SK-N-MC (cell line): ENCODE data around the gene CUL4B.
"Not testable (repeated sequence)": the region's sequence is repeated elsewhere in the genome, so short reads cannot be mapped to it uniquely, and the experiment has no call there.

Experiments
- DNase-seq: peaks from one replicate; pipeline ENCODE4 v3.0.0-alpha.2; 2011; ENCODE audit warnings: low read depth, low spot score
- H3K27ac ChIP-seq: fragments of 200-600 bp; sonication (generic); 2 replicates; pipeline ENCODE4 v1.5.1; 2016; ENCODE audit warnings: mixed run types
- H3K36me3 ChIP-seq: fragments of 200-600 bp; sonication (generic); 2 replicates; pipeline ENCODE4 v1.6.1; 2017; ENCODE audit warnings: antibody characterized with exemption, low read length, mixed read lengths; ENCODE audit not compliant: insufficient read depth
- H3K4me3 ChIP-seq: fragments of 200-600 bp; sonication (generic); 2 replicates; pipeline ENCODE4 v1.5.1; 2016
- H3K9ac ChIP-seq: fragments of 200-600 bp; sonication (generic); 2 replicates; pipeline ENCODE4 v1.8.0; 2017; ENCODE audit warnings: mixed run types, mixed read lengths; ENCODE audit not compliant: insufficient read length
- H3K9me3 ChIP-seq: fragments of 200-600 bp; sonication (generic); 2 replicates; pipeline ENCODE4 v1.6.1; 2017; ENCODE audit warnings: low read depth, mild to moderate bottlenecking, antibody characterized with exemption, low read length, moderate library complexity, mixed read lengths
- EZH2 ChIP-seq: fragments of 200-600 bp; sonication (generic); IDR thresholded peaks from one replicate; pipeline ENCODE4 v1.6.1; 2017; ENCODE audit warnings: antibody characterized with exemption
- FOXP2 ChIP-seq: optimal IDR thresholded peaks from 2 replicates; pipeline ENCODE3; 2011; ENCODE audit warnings: mild to moderate bottlenecking, moderate library complexity; ENCODE audit not compliant: insufficient read depth; ENCODE audit errors: extremely low read length, control extremely low read depth
- POLR2AphosphoS5 ChIP-seq: IDR thresholded peaks from 2 replicates; pipeline ENCODE4 v1.6.1; 2012; ENCODE audit warnings: mild to moderate bottlenecking, low read depth, low read length, borderline replicate concordance

CUL4B gene

GRCh38 chrX:120560842-120561633, at the start of gene CUL4B:
Gene CUL4B, minus strand, starts transcription at chrX:120560962. Its CDS starts 324 bp downstream, at chrX:120560638.
- DNase-seq, result peak; percentile 74
- Histone ChIP-seq H3K27ac (peak within 1 kb of the TSS; percentile 98), H3K9me3 (no peaks in the 10 kb centered on the region), H3K4me3 (peak within 1 kb of the TSS; percentile 82), H3K9ac (peak within 1 kb of the TSS; percentile 91), H3K36me3 (peaks cover 15% of the 10 kb centered on the region)
- TF ChIP-seq EZH2, result no peak
- peak; percentile 64; the same call in 1 of the 2 replicates for TF ChIP-seq POLR2AphosphoS5

- H3K4me3 ChIP-seq, result peak overlapping the region; percentile 88
- peak overlapping the region; percentile 95 for H3K27ac ChIP-seq
- peak overlapping the region; percentile 90 for H3K9ac ChIP-seq
- TF ChIP-seq FOXP2, result no peak
- TF ChIP-seq POLR2AphosphoS5, result no peak
- TF ChIP-seq EZH2, result no peak
- no peak for DNase-seq
- peaks cover 18% of the 10 kb centered on the region; the same call in 1 of the 2 replicates for H3K36me3 ChIP-seq
- H3K9me3 ChIP-seq, result no peaks in the 10 kb centered on the region
These were observed 43.6 kb upstream of the CUL4B start for GRCh38 chrX:120604361-120604782.

- peak within 1 kb of the TSS; percentile 90 for H3K9ac ChIP-seq
- H3K36me3 ChIP-seq, result peaks cover 18% of the 10 kb centered on the region; the same call in 1 of the 2 replicates
- peak; percentile 90 for DNase-seq
- H3K9me3 ChIP-seq, result no peaks in the 10 kb centered on the region
- peak within 1 kb of the TSS; percentile 88 for H3K4me3 ChIP-seq
- TF ChIP-seq EZH2 (no peak), POLR2AphosphoS5 (peak; percentile 68), FOXP2 (no peak)
- peak within 1 kb of the TSS; percentile 95 for H3K27ac ChIP-seq
These were observed 43.1 kb upstream of the CUL4B start, which contains the start of gene MCTS1 for GRCh38 chrX:120603707-120604360. Gene MCTS1, plus strand, starts transcription at chrX:120604101. Its CDS starts 136 bp downstream, at chrX:120604237.

- Histone ChIP-seq H3K36me3 (no peaks in the 10 kb centered on the region), H3K27ac (no peak overlapping the region), H3K9me3 (no peaks in the 10 kb centered on the region), H3K9ac (no peak overlapping the region), H3K4me3 (no peak overlapping the region)
- TF ChIP-seq POLR2AphosphoS5, result no peak
- no peak for TF ChIP-seq FOXP2
- no peak for TF ChIP-seq EZH2
- DNase-seq, result no peak
These were observed 24.9 kb upstream of the CUL4B start for GRCh38 chrX:120585702-120586101.

GRCh38 chrX:120575379-120576114, 14.8 kb upstream of the CUL4B start:
- no peak overlapping the region for H3K9ac ChIP-seq
- no peak for DNase-seq
- no peak for TF ChIP-seq EZH2
- no peak for TF ChIP-seq FOXP2
- TF ChIP-seq POLR2AphosphoS5, result no peak

GRCh38 chrX:120573806-120574205, 13.0 kb upstream of the CUL4B start:
- not testable (repeated sequence) for H3K9ac ChIP-seq, H3K9me3 ChIP-seq, DNase-seq, H3K4me3 ChIP-seq, H3K36me3 ChIP-seq, H3K27ac ChIP-seq

More at GRCh38 chrX:120575379-120576114, 14.8 kb upstream of the CUL4B start:
- no peaks in the 10 kb centered on the region for H3K36me3 ChIP-seq
- H3K27ac ChIP-seq, result no peak overlapping the region
- no peaks in the 10 kb centered on the region for H3K9me3 ChIP-seq
- no peak overlapping the region for H3K4me3 ChIP-seq

GRCh38 chrX:120570011-120570600, 9.3 kb upstream of the CUL4B start:
- H3K9ac ChIP-seq, result no peak overlapping the region
- no peaks in the 10 kb centered on the region for H3K36me3 ChIP-seq
- no peak overlapping the region for H3K27ac ChIP-seq
- no peak for DNase-seq
- no peak for TF ChIP-seq EZH2
- no peak for TF ChIP-seq POLR2AphosphoS5
- TF ChIP-seq FOXP2, result no peak
- no peaks in the 10 kb centered on the region for H3K9me3 ChIP-seq
- no peak overlapping the region for H3K4me3 ChIP-seq

GRCh38 chrX:120568609-120569008, 7.8 kb upstream of the CUL4B start:
- no peak for DNase-seq
- no peak for TF ChIP-seq FOXP2
- TF ChIP-seq EZH2, result no peak
- no peak for TF ChIP-seq POLR2AphosphoS5
- H3K27ac ChIP-seq, result no peak overlapping the region

More at GRCh38 chrX:120568609-120569008, 7.8 kb upstream of the CUL4B start:
- Histone ChIP-seq H3K9me3 (no peaks in the 10 kb centered on the region), H3K36me3 (no peaks in the 10 kb centered on the region), H3K9ac (no peak overlapping the region), H3K4me3 (no peak overlapping the region)
